Stimulated activated CD4-positive, alpha-beta T cell treated with anti-CD3 and anti-CD28 coated beads, Interleukin-12 subunit alpha, Interleukin-12 subunit beta, amount 100 ng/mL, for 24 hours (primary cell): ENCODE data around the gene NAXD.
A peak's percentile ranks its signal among the peaks of the same experiment; 100 is the strongest.
"Not testable (repeated sequence)": the region's sequence is repeated elsewhere in the genome, so short reads cannot be mapped to it uniquely, and the experiment has no call there.

Source experiments
- DNase-seq, 2 experiments: peaks; one replicate each; pipeline ENCODE4 v3.0.0-alpha.2; 2020; ENCODE audit warnings: low read depth in 2 of 2

Gene NAXD

GRCh38 chr13:110615322-110616102 lies at the start of gene NAXD:
Gene NAXD, plus strand, starts transcription at chr13:110615545. Its CDS starts 57 bp downstream, at chr13:110615602.
- peak; percentile 77 to 83 for DNase-seq

GRCh38 chr13:110566171-110566570 lies 49.2 kb upstream of the NAXD start:
- DNase-seq, result no peak

GRCh38 chr13:110568612-110569011 lies 46.7 kb upstream of the NAXD start:
- no peak for DNase-seq

- DNase-seq, result not testable (repeated sequence)
Measured at GRCh38 chr13:110569962-110570361, 45.4 kb upstream of the NAXD start.

GRCh38 chr13:110570886-110571285 lies 44.5 kb upstream of the NAXD start:
- no peak for DNase-seq

GRCh38 chr13:110571896-110572777 lies 43.2 kb upstream of the NAXD start:
- DNase-seq, result no peak

- no peak for DNase-seq
Measured at GRCh38 chr13:110572778-110573118, 42.6 kb upstream of the NAXD start.

GRCh38 chr13:110574161-110574560 lies 41.2 kb upstream of the NAXD start:
- no peak for DNase-seq

- DNase-seq, result no peak
Measured at GRCh38 chr13:110575322-110576069, 39.8 kb upstream of the NAXD start.

- no peak for DNase-seq
Measured at GRCh38 chr13:110576070-110576394, 39.3 kb upstream of the NAXD start.

GRCh38 chr13:110576736-110577476 lies 38.4 kb upstream of the NAXD start:
- DNase-seq, result no peak

- DNase-seq, result no peak
Measured at GRCh38 chr13:110578363-110578762, 37.0 kb upstream of the NAXD start.

- DNase-seq, result no peak
Measured at GRCh38 chr13:110580800-110581199, 34.5 kb upstream of the NAXD start.

GRCh38 chr13:110581506-110582185 lies 33.7 kb upstream of the NAXD start:
- no peak for DNase-seq

- DNase-seq, result no peak
Measured at GRCh38 chr13:110582421-110582954, 32.9 kb upstream of the NAXD start.

GRCh38 chr13:110583178-110583865 lies 32.0 kb upstream of the NAXD start:
- no peak for DNase-seq

- no peak for DNase-seq
Measured at GRCh38 chr13:110589793-110590390, 25.5 kb upstream of the NAXD start.

- no peak for DNase-seq
Measured at GRCh38 chr13:110590577-110590976, 24.8 kb upstream of the NAXD start.

- no peak for DNase-seq
Measured at GRCh38 chr13:110592665-110593064, 22.7 kb upstream of the NAXD start.
